HFF-Myc (cell line): Measurements from ENCODE around the gene METTL24.

ENCODE experiments used
- DNase-seq: peaks from one replicate; pipeline ENCODE4 v3.0.0-alpha.2; 2011; ENCODE audit warnings: low read depth; ENCODE audit errors: extremely low read depth
- H3K4me3 ChIP-seq: replicated peaks from 2 replicates; pipeline ENCODE4 v1.5.1; 2011; ENCODE audit warnings: low read depth, mild to moderate bottlenecking, control low read depth, low read length
- CTCF ChIP-seq: IDR thresholded peaks from 2 replicates; pipeline ENCODE4 v1.5.1; 2012; ENCODE audit warnings: mild to moderate bottlenecking, low read depth, low read length, control low read depth; ENCODE audit errors: missing control alignments

METTL24 gene

GRCh38 chr6:110338820-110339470 lies 19.2 kb downstream of the METTL24 start:
- H3K4me3 ChIP-seq = no peak overlapping the region
- TF ChIP-seq CTCF = no peak
- no peak for DNase-seq

GRCh38 chr6:110337486-110337885 lies 20.7 kb downstream of the METTL24 start:
- H3K4me3 ChIP-seq = no peak overlapping the region
- no peak for DNase-seq
- no peak for TF ChIP-seq CTCF

GRCh38 chr6:110334423-110335180 lies 23.5 kb downstream of the METTL24 start:
- no peak for TF ChIP-seq CTCF
- DNase-seq = no peak
- no peak overlapping the region for H3K4me3 ChIP-seq

- H3K4me3 ChIP-seq = no peak overlapping the region
- no peak for DNase-seq
- TF ChIP-seq CTCF = no peak
Measured at GRCh38 chr6:110332281-110332680, 25.9 kb downstream of the METTL24 start.

GRCh38 chr6:110331816-110332215 lies 26.3 kb downstream of the METTL24 start:
- no peak for TF ChIP-seq CTCF
- DNase-seq = no peak
- H3K4me3 ChIP-seq = no peak overlapping the region

- no peak for DNase-seq
- H3K4me3 ChIP-seq = no peak overlapping the region
- no peak for TF ChIP-seq CTCF
Measured at GRCh38 chr6:110331390-110331789, 26.8 kb downstream of the METTL24 start.
